ENCODE data around the gene MRPL38. TPM values are rescaled to one million over a fixed set of nuclear protein-coding genes. Genes with fewer than 3 reads are reported as not detected.

The MRPL38 gene
- total RNA-seq, 1 experiment from 2014 or later: 219 TPM

- H3K9ac ChIP-seq (ENCODE audit: low read length): no peak overlapping the region
- POLR2A ChIA-PET: interaction anchor here (1.6 kb wide), 1 partner anchor 68 kb away, joined by 3 read pairs; the partner anchor contains the start of genes ACOX1 and TEN1
Measured at GRCh38 chr17:75910699-75911098, 6.0 kb upstream of the MRPL38 start.

More at GRCh38 chr17:75910699-75911098, 6.0 kb upstream of the MRPL38 start:
- H3K9me2 ChIP-seq (ENCODE audit: insufficient read depth): no peaks in the 10 kb centered on the region
- H4K20me1 ChIP-seq (ENCODE audit: insufficient read depth): no peaks in the 10 kb centered on the region
- no peaks in the 10 kb centered on the region for H3K9me3 ChIP-seq (ENCODE audit: control insufficient read depth in 1 of 2, insufficient read depth in 1 of 2, low read depth in 1 of 2, low read length in 2 of 2)
- CTCF ChIA-PET: no interaction called here
- H3K36me3 ChIP-seq (ENCODE audit: control insufficient read depth in 1 of 2, insufficient read depth in 2 of 2, low read length in 2 of 2): no peaks in the 10 kb centered on the region
- BruUV-seq (replicated peaks): no TSS peak
- no peaks in the 10 kb centered on the region for H3K79me2 ChIP-seq (ENCODE audit: insufficient read depth, low read length)
- H3K27ac ChIP-seq (ENCODE audit: low read depth, low read length): no peak overlapping the region
- ATAC-seq (no peak), DNase-seq (ENCODE audit: low read depth, low spot score) (no peak)
- intact Hi-C loops (cut with micrococcal nuclease): no loop called here
- H2AFZ ChIP-seq (ENCODE audit: low read depth, low read length, poor library complexity, severe bottlenecking): no peak overlapping the region
- peaks cover 13 to 26% of the 10 kb centered on the region in 2 experiments for H3K4me1 ChIP-seq (ENCODE audit: control insufficient read depth in 1 of 2, insufficient read depth in 2 of 2, low read length in 2 of 2)
- TF ChIP-seq, protein P1, sequence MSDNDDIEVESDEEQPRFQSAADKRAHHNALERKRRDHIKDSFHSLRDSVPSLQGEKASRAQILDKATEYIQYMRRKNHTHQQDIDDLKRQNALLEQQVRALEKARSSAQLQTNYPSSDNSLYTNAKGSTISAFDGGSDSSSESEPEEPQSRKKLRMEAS (IDR thresholded peaks at IDR 0.05): no peak
- TF ChIP-seq CTCF (IDR thresholded peaks at IDR 0.05 in 2 of 3, conservative IDR thresholded peaks at IDR 0.05 in 1 of 3; ENCODE audit: borderline replicate concordance in 1 of 3, insufficient read depth in 1 of 3, low read depth in 2 of 3, low read length in 2 of 3) (no peak), TCF7L2 (IDR thresholded peaks at IDR 0.05; ENCODE audit: borderline replicate concordance, extremely low read depth, insufficient read depth, insufficient read length) (no peak), EGR1 (IDR thresholded peaks at IDR 0.05; ENCODE audit: low read depth) (no peak), EZH2phosphoT487 (IDR thresholded peaks at IDR 0.05; ENCODE audit: borderline replicate concordance) (no peak), ELF1 (IDR thresholded peaks at IDR 0.05; ENCODE audit: borderline replicate concordance, low read depth) (no peak), SP1 (IDR thresholded peaks at IDR 0.05; ENCODE audit: low read depth) (no peak), ZFX (IDR thresholded peaks at IDR 0.05) (no peak), ZNF274 (IDR thresholded peaks at IDR 0.05; ENCODE audit: low read depth, low read length) (no peak), POLR2A (IDR thresholded peaks at IDR 0.05; ENCODE audit: borderline replicate concordance, extremely low read depth, insufficient read depth, insufficient read length) (no peak), YY1 (IDR thresholded peaks at IDR 0.05; ENCODE audit: extremely low read depth, insufficient replicate concordance, low read depth, low read length) (no peak), ZBTB33 (IDR thresholded peaks at IDR 0.05; ENCODE audit: extremely low read depth, insufficient replicate concordance, low read length) (no peak), CBX3 (IDR thresholded peaks at IDR 0.05; ENCODE audit: low read depth) (no peak), REST (IDR thresholded peaks at IDR 0.05; ENCODE audit: low read depth) (no peak), JUND (IDR thresholded peaks at IDR 0.05) (no peak), FOSL1 (IDR thresholded peaks at IDR 0.05; ENCODE audit: low read depth) (no peak), SRF (IDR thresholded peaks at IDR 0.05; ENCODE audit: low read depth) (no peak), POLR2AphosphoS5 (IDR thresholded peaks at IDR 0.05; ENCODE audit: low read depth, low read length) (no peak), CEBPB (IDR thresholded peaks at IDR 0.05; ENCODE audit: low read depth) (no peak), ATF3 (IDR thresholded peaks at IDR 0.05) (no peak)
- no peaks in the 10 kb centered on the region for H3K27me3 ChIP-seq (ENCODE audit: insufficient read depth, low read length)
- RAD21 ChIA-PET (ENCODE audit: low non-redundant PET in 1 of 2, low total read pairs in 2 of 2, uncharacterized antibody in 2 of 2, unreplicated experiment in 2 of 2): no interaction called here
- H3K4me3 ChIP-seq (replicated peaks in 1 of 2; ENCODE audit: low read depth in 1 of 2, low read length in 2 of 2): no peak overlapping the region
- no peak overlapping the region for H3K4me2 ChIP-seq (ENCODE audit: low read length)
